Stimulated activated CD4-positive, alpha-beta T cell treated with anti-CD3 and anti-CD28 coated beads, Interleukin-2, amount 100 ng/mL, for 4 hours (primary cell): ENCODE measurements around the gene ZDHHC23.

Experiments
- DNase-seq: peaks from one replicate; pipeline ENCODE4 v3.0.0-alpha.2; 2020; ENCODE audit warnings: low read depth

The ZDHHC23 gene

GRCh38 chr3:114011059-114011797 is 63.4 kb downstream of the ZDHHC23 start:
- no peak for DNase-seq
